ENCODE data around the gene AP3D1. TPM values are rescaled to one million over a fixed set of nuclear protein-coding genes. Genes with fewer than 3 reads are reported as not detected.
"Not testable (repeated sequence)": the region's sequence is repeated elsewhere in the genome, so short reads cannot be mapped to it uniquely, and the experiment has no call there.

Gene AP3D1
- polyA plus RNA-seq = 103 TPM
- long read RNA-seq, donor 1, full-length matches to known transcripts = 1 of 1 reads
- long read RNA-seq, donor 1, partial matches to known transcripts = 0 of 1 reads
- long read RNA-seq, donor 1, other reads (novel, unspliced or antisense) = 0 of 1 reads
- long read RNA-seq, donor 2, full-length matches to known transcripts = 4 of 10 reads
- long read RNA-seq, donor 2, partial matches to known transcripts = 6 of 10 reads
- long read RNA-seq, donor 2, other reads (novel, unspliced or antisense) = 0 of 10 reads
- long read RNA-seq, donor 3 = 0 reads
- long read RNA-seq, donor 4 = 0 reads
- long read RNA-seq, donor 5, partial matches to known transcripts = 6 of 7 reads
- long read RNA-seq, donor 5, other reads (novel, unspliced or antisense) = 0 of 7 reads
- long read RNA-seq, donor 6, partial matches to known transcripts = 5 of 5 reads
- long read RNA-seq, donor 6, other reads (novel, unspliced or antisense) = 0 of 5 reads
- long read RNA-seq, donor 7, partial matches to known transcripts = 0 of 1 reads
- long read RNA-seq, donor 7, other reads (novel, unspliced or antisense) = 0 of 1 reads
- long read RNA-seq, donor 8, partial matches to known transcripts = 6 of 7 reads
- long read RNA-seq, donor 8, other reads (novel, unspliced or antisense) = 0 of 7 reads
- long read RNA-seq, donor 9, partial matches to known transcripts = 0 of 2 reads
- long read RNA-seq, donor 9, other reads (novel, unspliced or antisense) = 0 of 2 reads
- long read RNA-seq, donor 10, partial matches to known transcripts = 0 of 4 reads
- long read RNA-seq, donor 10, other reads (novel, unspliced or antisense) = 0 of 4 reads
- long read RNA-seq, donor 11, full-length matches to known transcripts = 6 of 6 reads
- long read RNA-seq, donor 11, partial matches to known transcripts = 0 of 6 reads
- long read RNA-seq, donor 11, other reads (novel, unspliced or antisense) = 0 of 6 reads

DNA sequence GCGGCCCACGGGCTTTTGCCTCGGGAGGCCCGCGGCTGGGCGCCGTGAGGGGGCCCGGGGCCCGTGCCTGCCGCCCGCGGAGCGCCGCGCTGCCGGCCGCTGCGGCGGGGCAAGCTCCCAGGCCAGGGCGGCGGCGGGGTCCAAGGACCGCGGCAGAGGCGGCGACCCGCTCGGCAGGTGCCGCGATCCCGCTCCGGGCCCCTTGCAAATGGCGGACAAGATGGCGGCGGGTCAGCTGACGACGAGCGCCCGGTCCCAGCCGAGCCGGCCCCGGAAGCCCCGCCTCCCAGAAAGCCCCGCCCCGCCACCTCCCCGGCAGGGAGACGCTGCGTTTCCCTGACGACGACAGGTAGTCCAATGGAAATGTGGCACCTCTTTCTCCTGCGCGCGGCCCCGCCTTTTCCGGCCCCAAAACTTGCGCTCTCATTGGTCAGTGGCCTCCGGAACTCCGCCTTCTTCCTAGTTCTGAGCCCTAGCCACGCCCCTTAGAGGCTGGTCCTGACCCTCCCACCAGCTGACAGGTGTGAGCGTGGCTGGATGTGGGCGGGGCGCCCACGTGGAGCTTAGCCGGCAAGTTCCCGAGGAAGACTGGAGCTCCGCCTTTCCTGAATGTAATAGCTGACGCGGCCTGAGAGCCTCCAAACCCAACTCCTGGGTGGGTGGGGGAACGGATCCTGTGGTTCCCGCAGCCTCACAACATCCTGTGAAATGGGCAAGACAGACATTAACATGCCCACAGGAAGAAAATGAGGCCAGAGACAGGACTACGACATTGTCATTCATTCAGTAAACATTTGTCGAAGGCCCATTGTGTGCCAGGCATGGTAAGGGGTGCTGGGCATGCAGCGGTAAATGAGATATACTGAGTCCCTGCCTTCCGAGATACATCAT is at the start of gene AP3D1:
TSS of gene AP3D1 (minus strand) at position 228 of the 891 bp plus-strand sequence. CDS start 232 bp downstream, outside the sequence.
- peak within 1 kb of the TSS; percentile 98 for H3K4me3 ChIP-seq (ENCODE audit: low read length)
- no peaks in the 10 kb centered on the region for H3K27me3 ChIP-seq (ENCODE audit: control insufficient read depth, insufficient read depth, low read length)
- peaks cover 13% of the 10 kb centered on the region for H3K4me1 ChIP-seq (ENCODE audit: control insufficient read depth, insufficient read depth, low read length)
- peaks cover 8% of the 10 kb centered on the region for H3K36me3 ChIP-seq (ENCODE audit: control insufficient read depth, insufficient read depth, low read length)
- peak within 1 kb of the TSS; percentile 67 for H3K27ac ChIP-seq (ENCODE audit: low read length)
- peak; percentile 100 for DNase-seq
- no CpG with 5 or more reads among the region's 74 CpGs for WGBS (ENCODE audit: insufficient coverage, low lambda C conversion rate)
- H3K9me3 ChIP-seq (ENCODE audit: control insufficient read depth, low read depth, low read length) = no peaks in the 10 kb centered on the region

- Histone ChIP-seq H3K36me3 (ENCODE audit: control insufficient read depth, insufficient read depth, low read length) (peaks cover 46% of the 10 kb centered on the region), H3K4me1 (ENCODE audit: control insufficient read depth, insufficient read depth, low read length) (peaks cover 10% of the 10 kb centered on the region)
- over 99% methylated on average over 25 of the region's 50 CpGs for WGBS (ENCODE audit: insufficient coverage, low lambda C conversion rate)
- not testable (repeated sequence) for H3K27me3 ChIP-seq (ENCODE audit: control insufficient read depth, insufficient read depth, low read length); H3K4me3 ChIP-seq (ENCODE audit: low read length); H3K9me3 ChIP-seq (ENCODE audit: control insufficient read depth, low read depth, low read length); DNase-seq; H3K27ac ChIP-seq (ENCODE audit: low read length)
Measured at GRCh38 chr19:2200624-2201294, 49.4 kb upstream of the AP3D1 start.

DNA sequence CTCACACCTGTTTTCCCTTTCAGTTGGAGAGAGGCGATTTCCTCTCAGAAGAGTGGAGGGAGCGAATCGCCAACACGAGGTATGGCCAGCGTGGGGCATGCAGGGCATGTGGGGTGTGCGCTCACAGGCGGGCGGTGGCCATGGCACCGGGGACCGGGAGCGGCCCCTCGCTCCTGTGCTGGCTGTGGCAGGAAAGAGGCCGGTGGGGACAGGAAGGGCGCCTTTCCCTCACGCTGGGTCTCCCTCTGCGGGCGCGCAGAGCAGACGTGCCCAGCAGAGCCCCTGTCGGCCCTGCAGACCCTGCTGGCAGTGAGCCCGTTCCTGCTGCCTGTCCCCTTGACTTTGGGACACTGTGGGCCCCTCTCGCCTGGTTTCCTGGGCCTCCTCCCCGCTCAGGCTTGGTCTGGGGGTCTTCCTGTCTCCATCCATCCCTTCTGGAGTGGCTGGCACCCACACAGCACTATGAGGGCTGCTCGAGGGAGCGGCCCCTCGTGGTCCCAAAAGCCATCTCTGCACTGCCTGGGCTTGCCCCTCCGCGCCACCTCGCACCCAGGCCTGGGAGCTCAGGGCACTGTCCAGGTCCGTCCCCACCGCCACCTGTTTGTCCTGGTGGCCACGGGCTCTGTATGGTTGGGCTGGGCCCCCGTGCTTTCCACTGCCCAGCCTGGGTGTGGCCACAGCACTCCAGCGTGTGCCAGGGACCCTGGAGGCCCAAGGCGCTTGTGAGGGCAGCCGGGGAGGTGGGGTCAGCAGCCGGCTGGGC is 48.7 kb upstream of the AP3D1 start:
- Histone ChIP-seq H3K9me3 (ENCODE audit: control insufficient read depth, low read depth, low read length) (no peaks in the 10 kb centered on the region), H3K36me3 (ENCODE audit: control insufficient read depth, insufficient read depth, low read length) (peaks cover 53% of the 10 kb centered on the region), H3K4me3 (ENCODE audit: low read length) (no peak overlapping the region), H3K4me1 (ENCODE audit: control insufficient read depth, insufficient read depth, low read length) (peaks cover 10% of the 10 kb centered on the region), H3K27ac (ENCODE audit: low read length) (no peak overlapping the region), H3K27me3 (ENCODE audit: control insufficient read depth, insufficient read depth, low read length) (no peaks in the 10 kb centered on the region)
- no peak for DNase-seq
- WGBS (ENCODE audit: insufficient coverage, low lambda C conversion rate) = no CpG with 5 or more reads among the region's 37 CpGs

GRCh38 chr19:2199215-2199614 is 47.8 kb upstream of the AP3D1 start:
- peaks cover 61% of the 10 kb centered on the region for H3K36me3 ChIP-seq (ENCODE audit: control insufficient read depth, insufficient read depth, low read length)
- no CpG with 5 or more reads among the region's 18 CpGs for WGBS (ENCODE audit: insufficient coverage, low lambda C conversion rate)
- DNase-seq = no peak

DNA sequence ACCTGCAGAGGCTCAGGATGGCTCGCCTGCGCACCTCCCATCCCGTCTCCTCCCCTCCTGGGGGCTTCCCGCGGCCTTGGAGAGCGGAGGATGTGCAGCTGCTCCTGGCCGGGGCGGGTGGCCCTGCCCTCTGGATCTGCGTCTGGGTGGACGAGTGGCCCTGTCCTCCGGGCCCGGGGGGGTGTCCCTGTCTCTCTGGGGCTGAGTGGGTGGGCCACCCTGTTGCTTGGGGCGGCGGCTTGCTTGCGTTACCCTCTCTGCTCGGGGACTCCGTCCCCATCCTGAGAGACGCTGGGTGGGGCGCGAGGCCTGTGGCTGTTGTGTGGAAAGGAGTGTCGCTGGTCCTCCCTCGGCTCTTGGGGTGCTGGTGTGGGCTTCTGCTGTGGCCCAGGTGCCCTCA is 47.0 kb upstream of the AP3D1 start:
- H3K4me3 ChIP-seq (ENCODE audit: low read length) = no peak overlapping the region
- WGBS (ENCODE audit: insufficient coverage, low lambda C conversion rate) = no CpG with 5 or more reads among the region's 22 CpGs
- peaks cover 60% of the 10 kb centered on the region for H3K36me3 ChIP-seq (ENCODE audit: control insufficient read depth, insufficient read depth, low read length)
- H3K9me3 ChIP-seq (ENCODE audit: control insufficient read depth, low read depth, low read length) = no peaks in the 10 kb centered on the region
- no peaks in the 10 kb centered on the region for H3K27me3 ChIP-seq (ENCODE audit: control insufficient read depth, insufficient read depth, low read length)
- no peak overlapping the region for H3K27ac ChIP-seq (ENCODE audit: low read length)
- no peaks in the 10 kb centered on the region for H3K4me1 ChIP-seq (ENCODE audit: control insufficient read depth, insufficient read depth, low read length)
- no peak for DNase-seq

More at GRCh38 chr19:2199215-2199614, 47.8 kb upstream of the AP3D1 start:
- Histone ChIP-seq H3K4me1 (ENCODE audit: control insufficient read depth, insufficient read depth, low read length) (peaks cover 6% of the 10 kb centered on the region), H3K27ac (ENCODE audit: low read length) (no peak overlapping the region), H3K9me3 (ENCODE audit: control insufficient read depth, low read depth, low read length) (no peaks in the 10 kb centered on the region), H3K27me3 (ENCODE audit: control insufficient read depth, insufficient read depth, low read length) (no peaks in the 10 kb centered on the region), H3K4me3 (ENCODE audit: low read length) (no peak overlapping the region)

GRCh38 chr19:2197270-2197669 is 45.9 kb upstream of the AP3D1 start:
- H3K4me1 ChIP-seq (ENCODE audit: control insufficient read depth, insufficient read depth, low read length) = peaks cover 3% of the 10 kb centered on the region
- H3K27ac ChIP-seq (ENCODE audit: low read length) = no peak overlapping the region
- no peak for DNase-seq
- no peaks in the 10 kb centered on the region for H3K9me3 ChIP-seq (ENCODE audit: control insufficient read depth, low read depth, low read length)
- H3K27me3 ChIP-seq (ENCODE audit: control insufficient read depth, insufficient read depth, low read length) = no peaks in the 10 kb centered on the region
- H3K4me3 ChIP-seq (ENCODE audit: low read length) = no peak overlapping the region
- H3K36me3 ChIP-seq (ENCODE audit: control insufficient read depth, insufficient read depth, low read length) = peaks cover 65% of the 10 kb centered on the region
- no CpG with 5 or more reads among the region's 15 CpGs for WGBS (ENCODE audit: insufficient coverage, low lambda C conversion rate)

DNA sequence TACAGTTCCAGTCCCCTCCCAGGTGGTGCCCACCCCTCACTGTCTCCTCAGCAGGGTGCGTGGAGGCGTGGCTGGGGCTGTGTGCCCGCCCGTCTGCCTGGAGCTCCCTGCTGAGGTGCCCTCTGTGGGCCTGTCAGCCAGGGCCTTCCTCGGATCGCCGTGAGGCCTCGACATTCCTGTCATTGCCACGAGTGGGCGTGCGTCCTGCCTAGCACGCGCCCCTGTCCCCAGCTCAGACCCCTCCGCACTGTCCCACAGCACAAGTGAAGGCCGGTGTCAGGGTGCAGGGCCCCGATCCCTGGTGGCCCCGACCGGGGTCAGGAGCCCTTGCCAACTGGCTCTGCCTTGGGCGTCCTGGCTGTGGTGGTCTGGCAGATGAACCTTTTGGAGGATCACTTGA is 44.5 kb upstream of the AP3D1 start:
- no CpG with 5 or more reads among the region's 19 CpGs for WGBS (ENCODE audit: insufficient coverage, low lambda C conversion rate)
- Histone ChIP-seq H3K36me3 (ENCODE audit: control insufficient read depth, insufficient read depth, low read length) (peaks cover 63% of the 10 kb centered on the region), H3K4me1 (ENCODE audit: control insufficient read depth, insufficient read depth, low read length) (peaks cover 16% of the 10 kb centered on the region), H3K27ac (ENCODE audit: low read length) (no peak overlapping the region), H3K27me3 (ENCODE audit: control insufficient read depth, insufficient read depth, low read length) (no peaks in the 10 kb centered on the region), H3K4me3 (ENCODE audit: low read length) (no peak overlapping the region), H3K9me3 (ENCODE audit: control insufficient read depth, low read depth, low read length) (peaks cover under 1% of the 10 kb centered on the region)
- DNase-seq = no peak

DNA sequence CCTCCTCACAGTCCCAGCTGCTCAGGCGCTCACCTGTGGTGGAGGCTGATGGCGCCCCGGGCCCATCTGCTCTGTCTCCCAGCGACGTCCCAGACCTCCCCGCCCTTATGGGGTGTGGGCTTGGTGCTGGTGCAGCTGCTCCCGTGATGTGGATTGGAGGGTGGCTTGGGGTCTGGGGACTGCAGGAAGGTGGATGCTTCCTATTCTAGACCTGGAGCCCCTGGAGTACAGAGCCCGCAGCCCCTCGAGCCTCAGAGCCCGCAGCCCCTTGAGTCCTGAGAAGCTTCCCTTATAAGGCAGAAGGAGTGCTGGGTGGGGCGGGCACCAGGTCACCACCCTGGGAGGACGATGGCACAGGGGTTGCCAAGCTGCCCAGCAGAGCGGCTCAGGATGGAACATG is 44.0 kb upstream of the AP3D1 start:
- no CpG with 5 or more reads among the region's 13 CpGs for WGBS (ENCODE audit: insufficient coverage, low lambda C conversion rate)
- Histone ChIP-seq H3K36me3 (ENCODE audit: control insufficient read depth, insufficient read depth, low read length) (peaks cover 66% of the 10 kb centered on the region), H3K4me1 (ENCODE audit: control insufficient read depth, insufficient read depth, low read length) (peaks cover 21% of the 10 kb centered on the region), H3K27ac (ENCODE audit: low read length) (no peak overlapping the region), H3K4me3 (ENCODE audit: low read length) (no peak overlapping the region), H3K27me3 (ENCODE audit: control insufficient read depth, insufficient read depth, low read length) (no peaks in the 10 kb centered on the region), H3K9me3 (ENCODE audit: control insufficient read depth, low read depth, low read length) (peaks cover 3% of the 10 kb centered on the region)
- no peak for DNase-seq

- WGBS (ENCODE audit: insufficient coverage, low lambda C conversion rate) = no CpG with 5 or more reads among the region's 25 CpGs
- no peak for DNase-seq
- Histone ChIP-seq H3K36me3 (ENCODE audit: control insufficient read depth, insufficient read depth, low read length) (peaks cover 67% of the 10 kb centered on the region), H3K9me3 (ENCODE audit: control insufficient read depth, low read depth, low read length) (peaks cover 3% of the 10 kb centered on the region), H3K4me1 (ENCODE audit: control insufficient read depth, insufficient read depth, low read length) (peaks cover 25% of the 10 kb centered on the region), H3K4me3 (ENCODE audit: low read length) (no peak overlapping the region), H3K27me3 (ENCODE audit: control insufficient read depth, insufficient read depth, low read length) (no peaks in the 10 kb centered on the region), H3K27ac (ENCODE audit: low read length) (no peak overlapping the region)
Measured at GRCh38 chr19:2194513-2195078, 43.2 kb upstream of the AP3D1 start.
